Activated CD4-positive, CD25-positive, alpha-beta regulatory T cell treated with anti-CD3 and anti-CD28 coated beads, Interleukin-2, amount 50 U/mL, for 24 hours (primary cell): Measurements from ENCODE around the gene MAFB.

Source experiments
- ATAC-seq, 2 donors: fragments of 150-1000 bp; cut with Tn5 transposase; one replicate each; pipeline ENCODE4 v1.10.0; 2021; ENCODE audit warnings: mild to moderate bottlenecking in 1 of 2, moderate library complexity in 1 of 2

MAFB gene

DNA sequence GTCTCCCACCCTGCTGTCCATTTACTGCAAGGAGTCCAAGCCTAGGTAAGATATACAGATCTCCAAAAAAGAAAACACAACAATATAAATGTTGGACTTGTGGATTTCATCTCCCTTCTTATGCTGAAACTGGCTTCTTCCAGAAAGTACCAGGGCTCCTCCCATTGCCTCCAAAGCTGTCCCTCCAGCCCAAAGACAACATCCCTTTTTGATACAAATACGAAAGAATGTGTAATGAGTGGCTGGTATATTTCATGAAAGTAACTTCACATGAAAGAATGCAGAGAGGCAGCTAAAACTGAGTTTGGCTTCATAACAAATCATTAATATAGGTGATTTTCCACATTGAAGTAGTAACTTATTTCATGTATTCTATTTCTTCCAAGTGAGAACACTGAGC is 7.9 kb downstream of the MAFB start:
- no peak for ATAC-seq

DNA sequence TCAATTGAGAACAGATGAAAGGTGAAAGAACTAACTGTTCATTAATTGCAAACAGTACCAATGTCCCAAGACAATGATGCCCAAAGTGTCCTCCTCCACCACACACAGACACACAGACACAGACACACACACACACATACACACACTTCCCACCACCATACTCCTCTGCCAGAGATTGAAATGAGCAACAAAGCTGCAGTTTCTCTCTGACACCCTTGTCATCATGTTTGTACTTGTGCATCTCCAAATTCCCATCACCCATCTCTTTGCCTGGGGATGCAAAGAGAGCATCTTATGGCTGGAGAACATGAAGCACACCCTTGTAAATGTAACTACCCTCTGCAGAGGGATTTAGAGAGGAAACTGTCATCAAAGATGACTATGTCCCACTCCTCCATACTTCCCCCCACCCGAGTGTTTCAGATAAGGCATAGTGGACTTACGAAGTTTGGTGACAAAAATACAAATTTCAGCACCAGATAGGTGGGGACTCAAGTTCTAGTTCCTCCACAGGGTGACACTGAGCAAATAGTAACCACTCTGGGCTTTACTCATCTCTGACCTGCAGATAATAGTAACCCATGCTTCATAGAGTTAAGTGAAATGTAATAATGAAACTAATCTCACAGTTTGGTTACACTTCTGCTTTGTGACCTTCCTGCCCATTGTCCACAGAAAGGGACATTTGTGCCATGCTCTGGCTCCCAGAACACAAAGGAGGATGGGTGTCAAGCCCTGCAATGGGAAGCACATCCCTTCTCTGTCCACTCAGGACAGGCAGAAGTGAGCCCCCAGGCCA is 8.7 kb downstream of the MAFB start:
- no peak for ATAC-seq

DNA sequence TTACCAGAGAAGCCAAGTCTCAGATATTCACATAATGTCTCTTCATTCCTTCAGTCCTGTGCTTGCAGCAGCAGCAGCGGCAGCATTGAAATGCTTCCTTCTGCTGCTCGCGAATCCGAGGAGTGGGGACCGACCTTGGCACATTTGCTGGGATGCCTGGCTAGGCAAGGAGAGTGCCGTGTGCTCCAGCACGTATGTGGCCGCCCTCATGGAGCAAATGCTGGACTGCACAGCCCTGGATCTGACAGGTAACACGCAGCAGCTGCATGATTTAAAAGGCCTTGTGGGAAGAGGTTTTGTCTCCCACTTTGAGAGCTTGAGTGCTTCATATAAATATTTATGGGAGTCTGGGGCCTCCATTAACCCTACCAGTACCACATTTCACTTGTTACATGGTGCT is 9.9 kb downstream of the MAFB start:
- ATAC-seq = no peak

DNA sequence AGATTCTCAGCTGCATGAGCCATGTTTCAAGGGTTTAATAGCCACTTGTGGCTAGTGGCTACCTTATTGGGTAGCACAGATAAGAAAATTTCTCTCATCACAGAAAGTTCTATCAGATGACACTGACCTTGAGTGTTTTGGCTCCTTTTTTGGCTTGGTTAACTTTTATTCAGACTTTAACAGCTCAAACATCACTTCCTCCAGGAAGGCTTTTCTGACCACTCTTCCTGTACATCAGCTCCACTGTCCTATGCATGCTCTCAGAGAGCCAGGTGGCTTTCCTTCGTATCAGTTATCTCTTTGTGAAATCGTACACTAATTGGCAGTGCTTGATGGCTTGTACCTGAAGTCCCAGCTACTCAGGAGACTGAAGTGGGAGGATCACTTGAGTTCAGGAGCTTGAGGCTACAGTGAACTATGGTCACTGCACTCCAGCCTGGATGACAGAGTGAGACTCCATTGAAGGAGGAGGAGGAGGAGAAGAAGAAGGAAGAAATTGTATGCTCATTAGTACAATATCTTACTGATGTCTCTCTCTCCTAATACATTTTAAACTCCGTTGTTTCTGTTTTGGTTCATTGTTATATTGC is 10.7 kb downstream of the MAFB start:
- ATAC-seq = no peak

DNA sequence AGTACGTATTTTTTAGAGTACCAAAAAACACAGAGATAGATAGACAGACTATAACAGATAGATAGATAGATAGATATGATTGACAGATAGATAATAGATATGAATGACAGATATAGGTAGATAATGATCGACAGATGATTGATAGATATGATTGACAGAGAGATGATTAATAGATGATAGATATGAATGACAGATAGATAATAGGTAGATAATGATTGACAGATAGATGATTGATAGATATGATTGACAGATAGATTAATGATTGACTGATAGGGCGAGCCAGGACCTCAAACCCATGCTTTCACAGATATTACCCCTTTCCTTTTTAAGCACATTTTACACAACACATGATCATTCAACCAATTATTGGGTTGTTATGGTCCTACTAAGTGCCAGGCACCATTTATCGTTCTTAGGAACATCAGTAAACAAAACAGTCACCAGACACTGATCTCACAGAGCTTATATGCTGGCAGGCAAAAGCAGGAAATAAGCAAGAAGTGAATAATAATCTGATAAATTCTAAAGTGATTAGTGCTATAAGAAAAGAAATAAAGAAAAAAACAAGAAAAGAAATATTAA is 11.6 kb downstream of the MAFB start:
- ATAC-seq = no peak

DNA sequence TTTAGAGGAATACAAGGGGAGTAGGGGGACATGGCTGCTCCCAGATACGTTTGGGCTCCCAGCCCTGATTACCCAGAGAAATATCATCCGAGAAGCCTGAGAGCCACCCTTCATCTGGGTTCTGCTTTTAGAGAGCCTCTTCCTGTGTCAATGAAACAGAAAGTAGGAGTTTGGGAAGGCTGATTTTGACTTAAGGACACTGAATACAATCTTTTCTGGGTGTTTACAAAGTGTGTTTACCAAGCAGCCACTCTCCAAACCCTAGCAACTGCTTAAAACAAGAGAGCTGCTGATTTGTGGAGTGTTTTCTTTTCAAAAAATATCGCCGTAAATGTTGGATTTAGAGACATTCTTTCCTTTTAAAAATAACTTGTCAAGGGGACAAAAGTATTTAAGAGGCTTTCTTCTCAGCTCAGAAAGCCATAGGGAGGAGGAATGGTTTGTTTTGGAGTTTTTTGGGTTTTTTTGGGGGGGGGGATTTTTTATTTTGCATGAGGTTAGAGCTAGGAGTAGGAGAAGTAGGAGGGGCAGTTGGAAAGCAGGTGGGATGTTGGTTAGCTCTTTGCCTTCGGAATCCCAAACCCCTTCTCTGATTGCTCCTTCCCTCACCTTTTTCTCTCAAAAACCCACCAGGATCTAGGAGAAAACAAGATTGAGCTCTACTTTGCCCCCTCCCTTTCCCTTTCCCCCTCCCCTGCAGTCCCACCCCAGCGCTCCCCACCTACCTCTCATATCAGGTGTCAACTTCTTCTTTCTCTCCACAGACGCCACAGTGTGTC is 12.4 kb downstream of the MAFB start:
- ATAC-seq = no peak

DNA sequence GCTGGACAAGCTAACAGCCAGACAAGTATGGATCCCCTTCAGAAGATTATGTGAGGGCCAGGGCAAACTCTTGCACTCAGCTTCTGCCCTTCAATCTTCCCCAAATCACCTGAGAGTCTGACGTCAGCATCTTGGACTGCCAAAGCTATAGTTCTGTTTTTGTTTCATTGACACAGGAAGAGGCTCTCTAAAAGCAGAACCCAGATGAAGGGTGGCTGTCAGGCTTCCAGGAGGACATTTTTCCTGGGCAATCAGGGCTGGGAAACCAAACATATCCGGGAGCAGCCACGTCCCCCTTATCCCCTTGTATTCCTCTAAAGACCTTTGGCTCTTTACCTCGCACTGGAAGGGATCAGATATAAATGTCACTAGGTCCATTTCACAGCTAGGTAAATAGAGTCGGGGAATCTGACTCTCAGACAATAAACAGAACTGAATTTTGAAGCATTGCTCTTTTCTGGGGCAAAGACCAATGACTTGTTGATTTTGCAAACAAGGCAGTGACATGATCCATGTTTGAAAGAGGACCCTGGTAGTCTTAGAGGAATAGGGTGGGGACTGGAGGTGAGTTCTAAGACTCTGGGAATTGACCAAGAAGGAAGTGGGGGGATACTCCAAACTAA is 13.3 kb downstream of the MAFB start:
- no peak for ATAC-seq

DNA sequence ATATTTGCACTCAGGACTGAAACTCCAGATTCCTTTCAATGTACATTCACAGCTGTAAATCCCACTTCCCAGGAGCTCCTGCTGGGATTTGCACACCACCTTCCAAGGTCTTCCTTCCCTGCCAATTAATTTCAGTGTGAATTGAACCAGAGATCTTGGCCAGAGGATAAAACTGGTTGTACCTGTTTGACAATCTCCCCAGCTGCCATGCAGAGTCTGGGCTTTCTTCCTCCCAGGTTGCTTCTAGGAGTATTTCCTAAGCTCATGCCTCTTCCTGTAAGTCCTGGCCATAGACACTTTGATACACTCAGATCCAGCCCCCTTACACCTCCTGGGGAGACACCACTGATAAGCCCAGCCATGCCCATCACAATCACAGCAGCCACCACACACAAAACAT is 15.6 kb downstream of the MAFB start:
- ATAC-seq = no peak

DNA sequence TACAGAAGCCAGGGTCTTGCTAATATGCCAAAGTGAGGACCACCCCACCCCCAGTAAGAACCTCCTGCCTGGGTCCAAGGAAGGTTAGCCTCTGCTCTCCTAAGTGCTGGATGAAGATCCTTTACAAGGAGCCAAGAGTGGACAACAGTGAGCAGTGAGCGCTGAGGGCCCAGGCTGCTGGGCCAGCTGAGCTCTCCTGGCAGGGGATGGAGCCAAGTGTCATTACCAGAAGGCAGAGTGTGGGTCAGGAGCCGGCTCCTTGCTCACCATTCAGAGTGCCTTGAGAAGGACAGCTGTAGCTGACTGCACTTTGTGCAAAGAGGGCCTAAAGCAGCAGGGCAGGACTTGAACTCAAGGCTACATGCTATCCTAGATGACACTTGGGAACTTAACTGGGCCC is 16.9 kb downstream of the MAFB start:
- no peak for ATAC-seq

DNA sequence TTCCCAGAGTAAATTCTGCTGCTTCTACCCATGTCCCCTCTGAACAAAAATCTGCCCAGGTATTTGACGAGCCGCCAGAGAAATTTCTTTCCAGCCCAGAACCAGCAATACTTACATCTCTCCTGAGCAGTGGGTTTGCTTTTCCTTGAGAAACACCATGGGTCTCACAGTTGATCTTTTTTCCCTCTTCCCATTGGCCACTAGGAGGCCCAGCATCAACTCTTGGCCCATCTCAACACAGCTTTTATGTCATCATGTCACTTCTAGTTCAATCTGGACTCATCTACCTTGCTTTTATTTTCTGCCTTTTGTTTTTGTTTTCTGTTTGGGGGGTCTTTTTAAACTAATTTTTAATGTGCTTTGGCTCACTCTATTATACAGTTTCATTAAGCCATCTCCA is 18.8 kb downstream of the MAFB start:
- ATAC-seq = no peak

DNA sequence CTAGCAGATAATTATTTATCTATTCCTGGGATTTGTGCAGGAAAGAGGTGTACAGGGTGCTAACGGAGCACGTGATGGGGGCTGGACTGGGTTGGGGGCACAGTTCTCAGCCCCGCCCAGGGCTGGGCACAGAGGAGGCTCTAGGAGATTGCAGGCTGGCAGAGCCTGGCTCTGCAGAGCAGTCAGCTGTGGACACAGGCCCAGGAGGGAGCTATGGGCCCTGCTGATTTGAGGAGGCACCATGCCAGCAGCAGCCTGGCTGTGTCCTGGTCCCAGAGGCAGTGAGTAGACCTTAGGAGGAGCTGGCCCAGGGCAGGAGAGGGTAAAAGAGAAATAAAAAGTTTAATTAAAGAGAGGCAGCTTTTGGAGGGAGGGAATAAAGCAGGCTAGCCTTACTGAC is 19.3 kb downstream of the MAFB start:
- ATAC-seq = no peak

DNA sequence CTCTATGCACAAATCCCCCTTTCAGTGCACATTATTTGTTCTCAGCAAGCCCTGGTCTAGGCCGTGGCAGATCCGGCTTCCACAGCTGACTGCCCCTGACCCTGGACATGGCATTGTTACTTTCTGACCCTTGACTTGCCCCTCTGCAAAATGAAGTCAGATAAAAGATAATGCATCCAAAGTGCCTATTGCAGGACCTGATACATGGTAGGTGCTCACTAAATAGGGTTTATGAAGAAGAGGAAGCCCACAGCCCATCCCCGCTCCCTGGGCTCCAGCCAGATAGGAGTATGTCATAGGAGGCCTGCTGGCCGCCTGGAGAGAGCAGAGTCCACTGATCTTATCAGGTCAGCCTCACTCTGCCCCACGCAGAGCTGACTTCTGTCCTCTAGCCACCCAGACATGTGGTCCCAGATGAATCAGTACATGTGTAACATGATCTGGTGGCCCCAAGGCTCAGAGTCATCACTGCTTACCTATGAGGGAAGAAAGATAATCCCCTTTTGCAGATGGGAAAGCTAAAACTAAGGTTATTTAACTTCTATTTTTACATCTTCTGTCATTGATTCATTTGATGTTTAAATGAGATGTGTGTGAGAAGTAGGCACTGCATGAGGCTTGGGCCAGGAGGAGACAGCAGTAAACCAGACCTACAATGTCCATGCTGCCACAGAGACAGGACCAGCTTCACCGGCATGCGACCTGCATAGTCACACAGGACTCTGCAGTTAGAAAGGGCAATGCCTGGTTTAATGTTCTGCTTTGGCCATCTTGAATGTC is 20.4 kb downstream of the MAFB start:
- no peak for ATAC-seq

DNA sequence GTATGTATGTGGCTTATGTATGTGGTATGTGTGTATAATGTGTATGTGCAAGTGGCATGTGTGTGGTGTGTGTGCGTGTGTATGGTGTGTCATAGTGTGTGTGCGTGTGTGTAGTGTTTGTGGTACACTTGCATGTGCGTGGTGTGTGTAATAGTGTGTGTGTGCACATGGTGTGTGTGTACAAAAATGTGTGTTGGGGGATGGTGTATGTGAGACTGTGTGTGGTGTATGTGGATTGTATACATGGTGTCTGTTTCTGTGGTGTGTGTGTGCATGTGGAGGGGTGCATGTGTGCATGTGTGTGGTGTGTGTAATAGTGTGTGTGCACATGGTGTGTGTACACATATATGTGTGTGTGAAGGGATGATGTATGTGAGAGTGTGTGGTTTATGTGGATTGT is 21.5 kb downstream of the MAFB start:
- ATAC-seq = no peak

DNA sequence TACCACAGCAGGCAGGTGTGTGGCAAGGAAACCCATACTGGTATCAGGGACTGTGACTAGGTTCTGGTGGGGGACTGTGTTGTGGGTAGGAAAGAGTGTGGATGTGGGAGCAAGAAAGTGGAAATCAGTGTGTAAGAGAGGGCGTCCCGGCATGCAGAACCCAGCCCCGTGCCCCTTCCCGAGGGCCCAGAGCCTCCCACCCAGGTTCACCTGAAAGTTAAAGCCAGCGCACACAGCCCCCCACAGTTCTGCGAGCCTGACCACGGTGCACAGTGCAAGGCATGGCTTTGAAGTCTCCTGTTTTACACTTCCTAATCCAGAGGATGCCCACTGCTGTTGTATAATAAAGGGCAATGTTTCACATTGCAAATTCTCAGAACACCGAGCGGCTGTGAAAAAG is 22.7 kb downstream of the MAFB start:
- ATAC-seq = no peak

DNA sequence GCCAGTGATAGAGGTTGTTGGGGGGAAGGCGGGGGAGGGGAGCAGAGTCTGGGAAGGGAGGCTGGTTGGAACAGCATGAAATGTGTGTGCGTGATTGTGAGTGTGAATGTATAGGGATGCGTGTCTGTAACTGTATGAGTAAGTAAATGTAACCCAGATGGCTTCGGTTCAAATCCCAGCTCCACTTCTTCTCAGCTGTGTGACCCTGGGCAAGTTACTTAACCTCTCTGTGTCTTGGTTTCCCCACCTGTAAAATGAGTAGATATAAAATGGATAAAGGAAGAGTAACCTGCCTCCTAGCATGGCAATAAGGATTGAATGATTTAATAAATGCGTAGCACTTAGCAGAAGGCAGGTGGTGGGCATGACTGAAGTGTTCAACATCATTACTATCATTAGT is 24.1 kb downstream of the MAFB start:
- no peak for ATAC-seq

DNA sequence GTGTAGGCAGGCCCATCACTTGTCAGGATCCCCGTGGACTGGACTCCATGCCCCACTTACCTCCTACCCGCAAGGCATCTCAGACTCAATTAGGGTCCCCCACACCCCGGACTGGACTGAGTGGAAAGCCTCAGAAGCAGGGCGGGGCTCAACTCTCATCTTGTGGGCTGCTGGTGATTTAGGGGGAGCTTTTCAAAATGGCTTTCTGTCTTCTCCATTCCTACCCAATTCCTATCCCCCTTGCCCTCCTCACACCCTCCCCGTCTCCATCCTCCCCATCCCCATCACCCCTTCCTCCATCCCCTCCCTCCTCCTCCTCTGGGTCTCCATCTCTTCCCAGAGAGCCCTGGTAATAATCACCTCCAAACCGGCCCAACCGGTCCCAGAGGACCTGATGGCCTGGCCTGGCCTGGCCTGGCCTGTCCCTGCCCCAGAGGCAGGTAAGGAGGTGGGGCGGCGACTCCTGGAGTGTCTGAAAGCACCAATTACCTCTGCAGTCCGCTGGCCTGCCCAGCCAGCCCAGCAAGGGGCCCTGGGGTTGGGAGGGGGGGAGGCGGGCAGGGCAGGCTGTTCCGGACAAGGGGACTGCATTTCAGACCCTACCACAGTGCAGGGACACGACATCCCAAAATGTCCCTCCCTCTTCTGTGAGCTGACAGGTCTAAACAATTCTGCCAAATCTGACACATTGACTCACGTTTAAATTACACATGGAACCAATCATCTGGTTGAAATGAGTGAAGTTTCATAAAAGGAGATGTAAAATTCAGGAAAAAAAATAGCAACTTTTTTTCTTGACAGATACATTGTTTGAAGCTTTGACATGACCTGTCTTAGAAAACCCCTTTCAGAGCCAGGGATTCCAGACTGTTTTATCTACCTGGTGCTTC is 24.8 kb downstream of the MAFB start:
- ATAC-seq = no peak

DNA sequence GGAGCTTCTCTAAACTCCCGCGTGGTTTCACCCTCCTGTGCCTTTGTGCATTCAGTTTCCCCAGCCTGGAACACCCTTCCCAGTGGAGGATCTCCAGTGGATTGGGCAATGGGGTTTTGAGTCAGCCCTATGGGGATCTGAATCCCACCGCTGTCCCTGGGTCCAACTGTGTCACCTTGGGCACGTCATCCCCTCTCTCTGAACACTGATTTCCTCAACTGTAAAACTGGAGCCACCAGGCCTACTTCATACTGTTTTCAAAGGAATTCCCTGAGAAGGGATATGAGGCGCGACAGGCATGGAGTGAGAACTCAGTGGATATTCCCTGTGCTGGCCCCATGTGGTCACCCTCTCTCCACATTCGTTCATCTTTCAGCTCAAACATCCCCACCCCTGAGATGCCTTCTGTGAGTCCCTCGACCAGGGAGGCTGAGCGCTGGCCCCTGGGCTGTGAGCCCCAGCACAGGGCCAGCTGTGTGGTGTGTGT is 25.7 kb downstream of the MAFB start:
- ATAC-seq = no peak

DNA sequence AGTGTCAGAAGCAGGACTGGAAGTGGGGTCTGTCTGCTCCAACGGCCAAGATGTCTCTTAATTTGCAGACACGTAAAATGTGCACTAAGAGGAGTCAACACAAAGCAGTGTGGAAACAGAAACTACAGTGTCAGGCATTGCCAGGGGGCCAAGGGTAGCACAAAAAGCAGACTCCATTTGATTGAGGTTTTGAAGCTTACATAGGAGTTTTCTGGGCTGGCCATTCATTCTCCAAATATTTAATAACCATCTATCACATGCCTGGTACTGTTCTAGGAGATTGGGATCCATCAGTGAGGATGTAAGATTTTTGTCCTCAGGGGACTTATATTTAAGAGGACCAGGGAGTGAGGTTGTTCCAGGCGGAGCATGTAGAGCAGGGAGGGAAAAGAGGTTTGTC is 29.5 kb downstream of the MAFB start:
- no peak for ATAC-seq

DNA sequence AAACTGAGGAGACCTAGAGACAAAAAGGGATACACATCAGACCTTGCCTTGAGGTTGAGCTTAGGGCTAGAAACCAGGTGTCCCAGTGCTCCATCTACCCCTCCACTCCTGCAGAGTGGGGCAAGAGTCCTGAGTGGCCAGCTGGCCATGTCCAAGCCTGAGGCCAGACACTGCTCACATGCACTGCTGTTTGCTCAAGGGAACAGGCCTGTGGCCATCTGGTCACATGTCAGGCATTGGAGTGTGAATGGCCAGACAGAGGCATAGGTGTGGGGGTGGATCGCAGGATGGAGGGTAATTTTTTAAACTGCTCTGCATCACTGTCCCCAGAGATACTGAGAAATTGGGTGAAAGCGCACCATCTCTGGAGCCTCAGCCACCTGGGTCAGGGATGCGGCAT is 30.5 kb downstream of the MAFB start:
- no peak for ATAC-seq

DNA sequence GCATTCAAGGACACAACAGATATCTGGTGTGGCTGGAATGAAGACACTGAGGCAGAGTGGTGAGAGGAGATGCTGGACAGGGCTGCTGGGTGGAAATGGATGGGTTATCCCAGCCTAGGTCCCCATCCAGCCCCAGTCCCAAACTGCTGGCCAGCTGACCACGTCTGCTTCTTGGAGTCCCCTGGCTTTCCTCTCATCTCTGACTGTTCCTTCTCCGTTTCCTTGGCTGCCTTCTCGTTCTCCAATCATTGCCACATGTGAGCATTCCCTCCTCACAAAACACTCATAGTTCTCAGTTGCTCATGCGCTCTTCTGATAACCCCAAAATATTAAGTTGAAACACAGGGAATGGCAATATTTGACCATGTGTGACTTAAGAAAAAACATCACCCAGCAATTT is 31.5 kb downstream of the MAFB start:
- no peak for ATAC-seq

DNA sequence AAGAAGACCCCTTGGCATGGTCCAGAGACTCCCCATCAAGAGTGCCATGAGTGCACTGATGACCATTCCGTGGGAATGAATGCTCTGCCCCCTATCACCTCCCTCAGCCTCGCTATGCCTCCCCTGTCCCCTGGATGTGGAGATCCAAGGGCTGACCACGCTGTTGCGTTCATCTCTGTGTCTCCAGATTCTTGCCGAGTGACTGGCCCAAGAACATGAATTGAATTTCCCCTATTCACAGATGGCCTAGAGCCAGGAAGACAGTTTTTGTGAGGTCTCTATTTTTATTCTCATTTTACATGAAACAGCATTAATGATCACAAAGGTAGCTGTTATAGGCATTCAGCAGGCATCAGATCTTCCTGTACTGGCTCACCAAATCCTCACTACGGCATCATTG is 33.6 kb downstream of the MAFB start:
- no peak for ATAC-seq
